Aortic smooth muscle cell (primary cell): Measurements from ENCODE around the gene MECR. TPM values are rescaled to one million over a fixed set of nuclear protein-coding genes. Genes with fewer than 3 reads are reported as not detected.

Source experiments
- total RNA-seq: library from RNA; depleted of rRNA; stranded (reverse); fragments of >200 nt; gene quantifications from 2 replicates; pipeline ENCODE4 v1.2.3, GENCODE V29; 2014

The MECR gene, protein sequence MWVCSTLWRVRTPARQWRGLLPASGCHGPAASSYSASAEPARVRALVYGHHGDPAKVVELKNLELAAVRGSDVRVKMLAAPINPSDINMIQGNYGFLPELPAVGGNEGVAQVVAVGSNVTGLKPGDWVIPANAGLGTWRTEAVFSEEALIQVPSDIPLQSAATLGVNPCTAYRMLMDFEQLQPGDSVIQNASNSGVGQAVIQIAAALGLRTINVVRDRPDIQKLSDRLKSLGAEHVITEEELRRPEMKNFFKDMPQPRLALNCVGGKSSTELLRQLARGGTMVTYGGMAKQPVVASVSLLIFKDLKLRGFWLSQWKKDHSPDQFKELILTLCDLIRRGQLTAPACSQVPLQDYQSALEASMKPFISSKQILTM
- 16.3 and 18.0 TPM in 2 replicates for total RNA-seq

DNA sequence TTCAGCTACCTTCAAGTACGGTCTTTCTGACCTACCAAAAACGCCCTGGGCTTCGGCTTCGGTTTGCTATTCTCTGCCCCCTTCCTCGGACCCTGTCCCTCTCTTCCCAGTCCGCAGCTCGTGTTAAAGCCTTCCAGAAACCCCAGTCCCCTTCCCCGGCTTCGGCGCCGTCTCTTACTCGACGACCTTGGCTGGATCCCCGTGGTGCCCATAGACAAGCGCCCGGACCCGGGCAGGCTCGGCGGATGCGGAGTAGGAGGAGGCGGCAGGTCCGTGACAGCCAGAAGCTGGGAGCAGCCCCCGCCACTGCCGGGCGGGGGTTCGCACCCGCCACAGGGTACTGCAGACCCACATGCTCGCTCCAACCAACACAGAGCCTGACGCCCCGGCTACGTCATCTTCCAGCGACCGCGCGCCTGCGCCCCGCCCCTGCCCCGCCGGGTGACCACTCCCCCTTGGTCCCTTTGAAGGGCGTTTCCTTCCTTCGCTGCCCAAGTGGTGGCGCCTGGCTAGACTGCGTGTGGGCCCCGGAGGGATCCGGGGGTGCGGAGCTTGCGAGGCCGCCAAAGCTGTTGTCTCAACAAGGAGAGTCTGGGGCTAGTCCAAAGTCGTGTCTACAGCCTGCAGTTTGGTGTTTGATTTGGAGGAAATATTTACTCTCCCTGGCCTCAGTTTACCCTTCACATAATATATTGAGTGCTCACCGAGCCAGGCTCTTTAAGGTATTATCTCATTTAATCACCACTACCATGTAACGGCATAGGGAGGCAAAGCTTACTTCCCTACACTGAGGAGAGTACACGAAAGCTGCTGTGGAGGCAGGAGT, at the start of gene MECR:
MECR (minus strand) TSS at position 382 of the 826 bp plus-strand sequence; CDS start at position 354, 28 bp downstream.

GRCh38 chr1:29235955-29236711, 5.4 kb upstream of the MECR start, which contains the start of gene PTPRU:
PTPRU (plus strand) TSS chr1:29236522; CDS start chr1:29236645, 123 bp downstream.

DNA sequence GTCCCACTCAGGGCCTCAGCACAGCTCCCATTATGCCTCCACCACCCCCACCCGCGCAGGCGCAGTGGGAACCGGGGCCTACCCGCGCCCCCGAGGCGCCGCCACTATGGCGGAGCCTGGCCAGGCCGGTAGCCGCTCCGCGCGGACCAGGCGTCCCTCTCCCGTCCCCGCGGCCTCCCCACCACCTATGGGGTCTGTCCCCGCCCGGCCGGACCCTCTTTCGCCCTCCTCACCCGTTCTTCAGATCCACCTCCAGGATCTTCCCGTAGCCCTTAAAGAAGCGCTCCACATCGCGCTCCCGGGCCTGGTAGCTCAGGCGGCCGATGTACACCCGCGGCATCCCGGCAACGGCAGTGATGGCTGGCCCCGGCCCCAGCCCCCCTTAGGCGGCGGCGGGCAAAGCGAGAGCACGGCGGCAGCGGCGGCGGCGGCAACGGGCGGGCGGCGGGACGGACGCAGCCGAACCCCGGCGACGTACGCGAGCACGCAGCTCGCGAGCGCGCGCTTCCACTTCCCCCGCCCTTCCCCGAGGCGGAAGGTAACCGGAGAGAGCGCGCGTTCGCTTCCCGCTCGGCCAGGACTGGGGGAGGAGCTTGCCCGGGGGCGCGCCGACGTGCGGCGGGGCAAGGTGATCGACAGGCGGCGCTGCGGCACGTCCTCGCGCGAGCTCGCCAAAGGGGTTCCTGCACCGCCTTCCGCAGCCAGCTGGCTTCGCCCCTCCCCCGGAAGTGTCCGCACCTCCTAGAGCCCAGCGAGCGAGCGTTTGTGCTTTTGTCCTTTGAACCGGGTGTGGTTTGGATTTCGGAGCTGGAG, 49.1 kb downstream of the MECR start, which contains the start of gene SRSF4:
SRSF4 (minus strand) TSS at position 488 of the 813 bp plus-strand sequence; CDS start at position 340, 148 bp downstream.

Other genes starting within 250 kb of the MECR start
- 11.5 and 12.2 TPM in 2 replicates for gene TMEM200B, start 107.0 kb downstream of the MECR start, total RNA-seq
- 38.7 and 42.3 TPM in 2 replicates for gene SRSF4, start 49.0 kb downstream of the MECR start, total RNA-seq
- 4.0 and 12.0 TPM in 2 replicates for gene PTPRU, start 5.6 kb upstream of the MECR start, total RNA-seq